Kidney (tissue), 14 donors: ENCODE data around the gene CAMK1D. TPM values are rescaled to one million over a fixed set of nuclear protein-coding genes. Genes with fewer than 3 reads are reported as not detected.

Source experiments
- DNase-seq, 5 donors: peaks; one replicate each; pipeline ENCODE4 v3.0.0-alpha.2; 2013 to 2020
- FAIRE-seq: peaks from 2 replicates; lab custom pipeline; 2012; peaks lifted over from hg19 to GRCh38; lab: Jason Lieb, UNC
- H3K27ac ChIP-seq, 2 donors: one replicate each; pipeline ENCODE4 v1.7.0; 2013; ENCODE audit warnings: low read depth in 2 of 2, low read length in 2 of 2, inconsistent platforms in 1 of 2
- H3K27me3 ChIP-seq: one replicate; pipeline ENCODE4 v1.7.1; 2013; ENCODE audit warnings: low read length, inconsistent platforms; ENCODE audit not compliant: control insufficient read depth, insufficient read depth
- H3K36me3 ChIP-seq, 3 donors: one replicate each; pipeline versions ENCODE4 v1.7.0 to v1.7.1; 2013; ENCODE audit warnings: low read length in 3 of 3, control low read depth in 1 of 3, inconsistent platforms in 1 of 3; ENCODE audit not compliant: insufficient read depth in 3 of 3, control insufficient read depth in 2 of 3
- H3K4me1 ChIP-seq, 3 donors: one replicate each; pipeline versions ENCODE4 v1.7.0 to v1.7.1; 2013; ENCODE audit warnings: low read length in 3 of 3, inconsistent platforms in 1 of 3, low read depth in 1 of 3; ENCODE audit not compliant: control insufficient read depth in 2 of 3, insufficient read depth in 2 of 3
- H3K4me3 ChIP-seq, 3 donors: one replicate each; pipeline versions ENCODE4 v1.7.0 to v1.8.1; 2013; ENCODE audit warnings: low read length in 3 of 3, control low read depth in 1 of 3, inconsistent platforms in 1 of 3
- H3K9ac ChIP-seq, 3 donors: one replicate each; pipeline versions ENCODE4 v1.7.0 to v1.7.1; 2013; ENCODE audit warnings: low read length in 3 of 3, control low read depth in 1 of 3, inconsistent platforms in 1 of 3
- H3K9me3 ChIP-seq, 3 donors: one replicate each; pipeline versions ENCODE4 v1.7.0 to v1.7.1; 2013; ENCODE audit warnings: low read length in 3 of 3, control low read depth in 1 of 3, inconsistent platforms in 1 of 3; ENCODE audit not compliant: control insufficient read depth in 2 of 3, insufficient read depth in 1 of 3
- intact Hi-C: fragments of 100-400 bp; cut with DNase I; formaldehyde crosslinking; loops from one replicate; pipeline ENCODE4 v1.11.1; 2022
- polyA plus RNA-seq: library from polyadenylated mRNA; stranded (reverse); fragments of 350-450 nt; fragmentation: Illumina TruSeq; extraction: RNeasy Lipid Tissue Mini Kit (QIAGEN cat#74804); gene quantifications from one replicate; pipeline ENCODE4 v1.2.3, GENCODE V29; 2014; ENCODE audit warnings: low read depth, low replicate concordance; ENCODE audit not compliant: insufficient read depth
- total RNA-seq: library from RNA; stranded (reverse); fragmentation: NEBNext Ultra II Directional; extraction: Animal tissue kit (Norgen Biotek cat#: 25700); gene quantifications from one replicate; pipeline ENCODE4 v1.2.1, GENCODE V29; 2021
- TF ChIP-seq, protein P1 (sequence below): IDR thresholded peaks from 3 replicates; pipeline ENCODE4 v1.5.1; 2012; ENCODE audit warnings: mild to moderate bottlenecking, moderate library complexity, borderline replicate concordance; ENCODE audit not compliant: insufficient read depth; ENCODE audit errors: extremely low read depth
- donor health status: control.
- donor health status: control.
- donor health status: control.
- donor health status: control.
- donor health status: control.
- donor health status: DM: yes; HTN: yes; CAD: no.
- donor health status: Normal renal cell carcinoma (clear cell type).

Gene CAMK1D
- total and polyA plus RNA-seq, 2 donors from 2014 or later = 1.1 to 13.7 TPM

DNA sequence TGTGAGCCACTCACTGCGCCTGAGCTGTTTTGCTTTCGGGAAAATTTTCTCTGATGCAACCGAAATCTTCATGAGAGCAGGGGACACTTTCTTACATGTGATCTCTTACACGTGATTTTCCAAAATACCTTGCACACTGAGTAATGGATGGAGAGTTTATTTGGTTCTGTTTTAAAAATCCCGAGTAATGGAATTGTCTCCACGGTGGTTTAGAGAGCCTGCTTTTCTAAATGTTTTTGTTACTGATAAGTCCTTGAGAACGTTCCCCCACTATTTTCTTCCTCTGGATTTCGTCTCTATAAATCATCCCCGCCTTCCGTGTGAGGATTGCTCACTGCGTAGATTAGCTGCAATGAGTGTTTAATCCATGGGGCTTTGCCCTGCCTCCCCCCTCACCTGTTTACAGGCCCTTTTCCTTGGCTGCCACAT lies 25.7 kb downstream of the CAMK1D start:
- no peaks in the 10 kb centered on the region for H3K36me3 ChIP-seq
- H3K27ac ChIP-seq = no peak overlapping the region
- H3K4me1 ChIP-seq = no peaks in the 10 kb centered on the region
- H3K4me3 ChIP-seq = no peak overlapping the region
- FAIRE-seq (no peak), DNase-seq (no peak)
- no peaks in the 10 kb centered on the region for H3K9me3 ChIP-seq
- no peaks in the 10 kb centered on the region for H3K27me3 ChIP-seq
- TF ChIP-seq, protein P1, sequence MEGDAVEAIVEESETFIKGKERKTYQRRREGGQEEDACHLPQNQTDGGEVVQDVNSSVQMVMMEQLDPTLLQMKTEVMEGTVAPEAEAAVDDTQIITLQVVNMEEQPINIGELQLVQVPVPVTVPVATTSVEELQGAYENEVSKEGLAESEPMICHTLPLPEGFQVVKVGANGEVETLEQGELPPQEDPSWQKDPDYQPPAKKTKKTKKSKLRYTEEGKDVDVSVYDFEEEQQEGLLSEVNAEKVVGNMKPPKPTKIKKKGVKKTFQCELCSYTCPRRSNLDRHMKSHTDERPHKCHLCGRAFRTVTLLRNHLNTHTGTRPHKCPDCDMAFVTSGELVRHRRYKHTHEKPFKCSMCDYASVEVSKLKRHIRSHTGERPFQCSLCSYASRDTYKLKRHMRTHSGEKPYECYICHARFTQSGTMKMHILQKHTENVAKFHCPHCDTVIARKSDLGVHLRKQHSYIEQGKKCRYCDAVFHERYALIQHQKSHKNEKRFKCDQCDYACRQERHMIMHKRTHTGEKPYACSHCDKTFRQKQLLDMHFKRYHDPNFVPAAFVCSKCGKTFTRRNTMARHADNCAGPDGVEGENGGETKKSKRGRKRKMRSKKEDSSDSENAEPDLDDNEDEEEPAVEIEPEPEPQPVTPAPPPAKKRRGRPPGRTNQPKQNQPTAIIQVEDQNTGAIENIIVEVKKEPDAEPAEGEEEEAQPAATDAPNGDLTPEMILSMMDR = no peak
- intact Hi-C loops = no loop called here
- H3K9ac ChIP-seq = no peak overlapping the region

DNA sequence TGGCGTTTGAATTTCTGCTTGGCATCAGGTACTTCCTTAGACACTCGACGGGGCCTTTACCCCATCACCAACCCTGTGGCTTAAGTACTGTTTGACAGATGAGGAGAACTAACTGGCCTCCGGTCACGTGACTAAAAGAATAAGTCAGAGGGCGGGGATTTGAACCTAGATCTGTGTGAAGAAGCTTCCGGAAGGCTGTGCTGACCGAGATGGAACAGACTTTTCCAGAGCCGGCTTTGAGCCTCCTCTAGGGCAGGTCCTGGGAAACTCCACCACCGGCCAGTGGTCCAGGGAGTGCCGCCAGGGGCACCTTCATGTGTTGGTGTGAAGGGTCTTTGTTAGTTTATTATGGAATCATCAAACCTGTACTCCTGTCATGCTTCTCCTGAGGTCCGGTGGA lies 26.9 kb downstream of the CAMK1D start:
- FAIRE-seq (no peak), DNase-seq (no peak)
- no peaks in the 10 kb centered on the region for H3K36me3 ChIP-seq
- no peaks in the 10 kb centered on the region for H3K27me3 ChIP-seq
- no peaks in the 10 kb centered on the region for H3K9me3 ChIP-seq
- H3K27ac ChIP-seq = no peak overlapping the region
- H3K4me3 ChIP-seq = no peak overlapping the region
- no peak overlapping the region for H3K9ac ChIP-seq
- TF ChIP-seq, protein P1 = no peak
- intact Hi-C loops = no loop called here
- no peaks in the 10 kb centered on the region for H3K4me1 ChIP-seq

DNA sequence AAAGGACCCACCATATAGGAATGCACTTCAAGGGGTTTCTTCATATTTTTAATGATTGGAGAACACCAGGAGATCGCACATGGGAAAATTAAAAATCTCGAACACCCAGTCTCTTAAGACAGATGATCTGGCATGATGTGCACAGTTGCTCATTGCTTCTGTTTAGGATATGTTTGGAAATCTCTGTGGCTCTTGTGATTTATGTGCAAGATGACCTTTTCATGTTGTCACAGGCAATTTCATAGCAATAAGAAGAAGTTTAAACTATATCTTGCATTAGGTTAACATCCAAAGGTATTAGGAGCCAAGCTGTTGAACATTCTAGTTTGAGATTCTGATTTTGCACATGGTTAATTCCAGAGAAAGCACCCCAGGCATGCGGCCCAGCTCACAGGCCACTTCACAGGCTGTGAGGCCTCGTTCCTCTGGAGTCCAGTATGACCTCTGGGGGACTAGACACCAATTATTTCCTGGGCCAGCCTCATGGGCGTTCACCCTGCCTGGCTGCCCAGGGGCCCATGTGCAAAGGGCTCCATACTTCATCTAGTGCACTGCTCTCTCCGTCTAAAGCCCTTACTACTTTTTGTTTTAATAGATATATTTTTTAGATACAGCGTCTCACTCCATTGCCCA lies 28.4 kb downstream of the CAMK1D start:
- Histone ChIP-seq H3K27me3 (no peaks in the 10 kb centered on the region), H3K27ac (no peak overlapping the region), H3K4me3 (no peak overlapping the region), H3K36me3 (no peaks in the 10 kb centered on the region), H3K9ac (no peak overlapping the region), H3K4me1 (no peaks in the 10 kb centered on the region), H3K9me3 (no peaks in the 10 kb centered on the region)
- TF ChIP-seq, protein P1 = no peak
- DNase-seq (peak in 1 of 5 donors; percentile 7), FAIRE-seq (no peak)
- intact Hi-C loops = no loop called here
